Naive thymus-derived CD8-positive, alpha-beta T cell (primary cell): ENCODE results near the gene DDX39B. TPM values are rescaled to one million over a fixed set of nuclear protein-coding genes. Genes with fewer than 3 reads are reported as not detected.

Experiments used
- ATAC-seq, 2 donors: fragments of 150-1000 bp; cut with Tn5 transposase in 1 of 2; sonication (Bioruptor Pico), chemical (Tn5 transposase) in 1 of 2; 1 replicate in 1 of 2; 2 replicates in 1 of 2; pipeline ENCODE4 v1.10.0; 2021; ENCODE audit warnings: mild to moderate bottlenecking in 2 of 2, moderate library complexity in 2 of 2
- POLR2A ChIA-PET: fragments of 350-600 bp; sonication (Branson Sonifier 250); formaldehyde crosslinking; loops from one replicate; lab custom pipeline; 2021; ENCODE audit warnings: antibody characterized with exemption; lab: Charles Lee
- DNase-seq, 10 donors: peaks; one replicate each; pipeline versions ENCODE4 v3.0.0 to v3.0.0-alpha.2; 2020 to 2022
- H3K27ac Mint-ChIP-seq, 10 donors: one replicate each; pipeline ENCODE4 v1.8.0; 2020 to 2022; ENCODE audit warnings: mild to moderate bottlenecking in 10 of 10, mixed read lengths in 10 of 10, moderate library complexity in 4 of 10, inconsistent platforms in 1 of 10
- H3K27me3 Mint-ChIP-seq, 5 donors: one replicate each; pipeline ENCODE4 v1.8.0; 2021 to 2022; ENCODE audit warnings: mixed read lengths in 5 of 5
- H3K36me3 Mint-ChIP-seq, 3 donors: one replicate each; pipeline ENCODE4 v1.8.0; 2020 to 2022; ENCODE audit warnings: mixed read lengths in 3 of 3, mild to moderate bottlenecking in 2 of 3, inconsistent platforms in 1 of 3
- H3K4me1 Mint-ChIP-seq, 4 donors: one replicate each; pipeline ENCODE4 v1.8.0; 2021 to 2022; ENCODE audit warnings: mixed read lengths in 4 of 4
- H3K4me3 Mint-ChIP-seq, 10 donors: one replicate each; pipeline ENCODE4 v1.8.0; 2020 to 2022; ENCODE audit warnings: mild to moderate bottlenecking in 10 of 10, mixed read lengths in 10 of 10, moderate library complexity in 6 of 10, inconsistent platforms in 1 of 10
- H3K9me3 Mint-ChIP-seq, 9 donors: one replicate each; pipeline ENCODE4 v1.8.0; 2020 to 2022; ENCODE audit warnings: mixed read lengths in 9 of 9, mild to moderate bottlenecking in 3 of 9, inconsistent platforms in 1 of 9, moderate library complexity in 1 of 9
- polyA plus RNA-seq, 3 donors: library from polyadenylated mRNA; unstranded; fragments of 300-500 nt; fragmentation: Illumina TruSeq; gene quantifications; one replicate each; pipeline ENCODE4 v1.2.3, GENCODE V29; 2021
- total RNA-seq, 8 experiments: library from RNA in 2 of 8; stranded (reverse) in 2 of 8; gene quantifications; one replicate each; pipeline ENCODE4 v1.2.3 and lab custom pipeline; 2021 to 2026

The DDX39B gene
- total and polyA plus RNA-seq, 5 experiments from 2014 or later, result 53.6 to 768 (median 104) TPM

- POLR2A ChIA-PET, result interaction anchor here (0.5 to 38.0 kb wide), 18 partner anchors 5 to 306 kb away, joined by 3 to 1584 read pairs (median 6); partner anchors contain the start of genes ATP6V1G2, BAG6, CSNK2B and DDX39B
- peak overlapping the region; percentile 92 to 100 (median 98) for H3K27ac Mint-ChIP-seq
- no peaks in the 10 kb centered on the region for H3K9me3 Mint-ChIP-seq
- peak; percentile 79 for ATAC-seq
- peaks cover 32 to 87% (median 73%) of the 10 kb centered on the region in 4 donors for H3K4me1 Mint-ChIP-seq
- peak overlapping the region; percentile 97 to 100 (median 99) for H3K4me3 Mint-ChIP-seq
- peaks cover 7 to 12% (median 11%) of the 10 kb centered on the region in 3 donors for H3K36me3 Mint-ChIP-seq
- peak; percentile 77 to 95 (median 90) for DNase-seq
- H3K27me3 Mint-ChIP-seq, result no peaks in the 10 kb centered on the region
Observed at GRCh38 chr6:31580807-31581433, 39.1 kb upstream of the DDX39B start.

- H3K4me3 Mint-ChIP-seq, result peak overlapping the region; percentile 97 to 100 (median 99)
- no peak for ATAC-seq
- H3K36me3 Mint-ChIP-seq, result peaks cover 7 to 12% (median 11%) of the 10 kb centered on the region in 3 donors
- H3K4me1 Mint-ChIP-seq, result peaks cover 32 to 87% (median 73%) of the 10 kb centered on the region in 4 donors
- peak overlapping the region; percentile 92 to 100 (median 98) for H3K27ac Mint-ChIP-seq
- POLR2A ChIA-PET, result interaction anchor here (0.6 to 38.0 kb wide), 15 partner anchors 5 to 307 kb away, joined by 3 to 1584 read pairs (median 20); partner anchors contain the start of genes ATP6V1G2, BAG6, CSNK2B and DDX39B
- no peak for DNase-seq
- no peaks in the 10 kb centered on the region for H3K9me3 Mint-ChIP-seq
- no peaks in the 10 kb centered on the region for H3K27me3 Mint-ChIP-seq
Observed at GRCh38 chr6:31580438-31580740, 38.6 kb upstream of the DDX39B start.

DNA sequence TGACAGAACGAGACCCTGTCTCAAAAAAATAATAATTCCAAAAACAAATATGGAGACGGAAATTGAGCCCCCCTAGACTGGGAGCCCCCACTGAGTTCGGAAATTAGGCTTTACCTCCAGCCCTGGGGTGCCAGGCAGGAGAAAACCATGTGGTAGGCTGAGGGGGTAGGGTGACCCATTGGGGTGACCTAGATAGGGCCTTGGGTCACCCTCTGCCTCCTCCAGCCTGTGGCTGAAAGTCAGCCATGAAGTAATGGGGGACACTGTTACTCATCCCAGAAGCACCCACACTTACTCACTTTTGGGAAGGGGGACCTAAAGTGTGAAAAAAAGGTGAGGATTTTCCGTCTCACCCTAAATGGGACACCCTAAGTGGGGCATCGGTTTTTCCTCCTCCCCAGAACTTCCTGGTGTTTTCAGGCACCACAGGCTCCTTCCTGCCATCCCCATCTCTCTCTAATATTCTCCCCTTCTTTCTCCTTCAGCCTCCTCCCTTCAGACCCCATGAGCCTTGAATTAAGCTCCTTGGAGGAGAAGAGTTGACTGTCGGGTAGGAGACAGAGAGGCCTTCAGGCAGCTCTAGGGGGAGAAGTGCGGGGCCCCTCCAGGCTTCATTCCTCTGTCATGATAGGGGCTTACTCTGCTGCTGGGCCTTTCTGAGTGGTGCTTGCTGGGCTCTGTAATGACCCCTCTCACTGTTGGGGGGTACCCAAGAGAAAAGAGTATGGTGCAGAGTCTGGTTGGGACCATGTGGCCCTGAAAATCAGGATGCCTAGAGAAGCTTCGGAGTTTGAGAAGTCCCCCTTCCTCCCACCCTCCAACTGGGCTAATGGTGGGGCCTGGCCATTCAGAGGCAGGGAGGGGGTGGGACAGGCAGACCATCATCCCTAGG, 38.0 kb upstream of the DDX39B start:
- POLR2A ChIA-PET, result interaction anchor here (0.6 to 38.0 kb wide), 13 partner anchors 6 to 250 kb away, joined by 3 to 1584 read pairs (median 26); partner anchors contain the start of genes ATP6V1G2, BAG6, C6orf47 and DDX39B
- peaks cover 31 to 87% (median 74%) of the 10 kb centered on the region in 4 donors for H3K4me1 Mint-ChIP-seq
- ATAC-seq (no peak), DNase-seq (peak in 1 of 10 donors; percentile 55)
- peak overlapping the region; percentile 92 to 100 (median 98) for H3K27ac Mint-ChIP-seq
- H3K27me3 Mint-ChIP-seq, result no peaks in the 10 kb centered on the region
- H3K36me3 Mint-ChIP-seq, result peaks cover 7 to 12% (median 11%) of the 10 kb centered on the region in 3 donors
- no peaks in the 10 kb centered on the region for H3K9me3 Mint-ChIP-seq
- peak overlapping the region; percentile 97 to 100 (median 99) for H3K4me3 Mint-ChIP-seq

DNA sequence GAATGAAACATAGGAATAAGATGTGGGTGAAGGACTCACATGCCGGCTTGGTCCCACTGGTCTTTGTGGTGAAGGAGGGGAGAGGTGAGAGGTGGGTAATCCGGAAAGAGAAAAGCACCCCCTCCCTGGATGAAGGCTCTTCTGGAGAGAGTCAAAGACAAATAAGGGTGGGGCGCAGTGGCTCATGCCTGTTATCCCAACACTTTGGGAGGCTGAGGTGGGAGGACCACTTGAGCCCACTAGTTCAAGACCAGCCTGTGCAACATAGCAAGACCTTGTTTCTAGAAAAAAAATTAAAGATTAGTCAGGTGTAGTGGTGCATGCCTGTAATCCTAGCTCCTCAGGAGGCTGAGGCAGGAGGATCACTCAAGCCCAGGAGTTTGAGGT, 37.3 kb upstream of the DDX39B start:
- H3K36me3 Mint-ChIP-seq, result peaks cover 7 to 12% (median 11%) of the 10 kb centered on the region in 3 donors
- H3K27ac Mint-ChIP-seq, result peak overlapping the region; percentile 85 to 100 (median 95)
- H3K9me3 Mint-ChIP-seq, result no peaks in the 10 kb centered on the region
- POLR2A ChIA-PET, result interaction anchor here (1.2 to 38.0 kb wide), 5 partner anchors 6 to 42 kb away, joined by 3 to 1584 read pairs (median 68); partner anchors contain the start of genes ATP6V1G2, LST1, LTA and LTB
- H3K27me3 Mint-ChIP-seq, result no peaks in the 10 kb centered on the region
- DNase-seq (peak in 1 of 10 donors; percentile 24), ATAC-seq (no peak)
- H3K4me3 Mint-ChIP-seq, result peak overlapping the region in 9 of 10 donors; percentile 56 to 99 (median 98)
- peaks cover 34 to 87% (median 76%) of the 10 kb centered on the region in 4 donors for H3K4me1 Mint-ChIP-seq

- POLR2A ChIA-PET, result interaction anchor here (0.6 to 38.0 kb wide), 6 partner anchors 7 to 394 kb away, joined by 3 to 1584 read pairs (median 36); partner anchors contain the start of genes ATP6V1G2, DXO, LST1 and LTA
- Mint-ChIP-seq H3K27me3 (no peaks in the 10 kb centered on the region), H3K27ac (peak overlapping the region in 9 of 10 donors; percentile 85 to 100 (median 91)), H3K4me1 (peaks cover 40 to 87% (median 80%) of the 10 kb centered on the region in 4 donors), H3K4me3 (peak overlapping the region in 9 of 10 donors; percentile 6 to 99 (median 76)), H3K36me3 (peaks cover 7 to 12% (median 11%) of the 10 kb centered on the region in 3 donors), H3K9me3 (no peaks in the 10 kb centered on the region)
- ATAC-seq (no peak), DNase-seq (peak in 1 of 10 donors; percentile 22)
Observed at GRCh38 chr6:31578184-31579118, 36.6 kb upstream of the DDX39B start.

- Mint-ChIP-seq H3K27me3 (no peaks in the 10 kb centered on the region), H3K36me3 (peaks cover 7 to 12% (median 12%) of the 10 kb centered on the region in 3 donors), H3K4me1 (peaks cover 44 to 87% (median 81%) of the 10 kb centered on the region in 4 donors), H3K27ac (peak overlapping the region in 6 of 10 donors; percentile 22 to 100 (median 84)), H3K9me3 (no peaks in the 10 kb centered on the region), H3K4me3 (peak overlapping the region in 5 of 10 donors; percentile 12 to 89 (median 52))
- POLR2A ChIA-PET, result interaction anchor here (1.0 to 38.0 kb wide), 5 partner anchors 6 to 395 kb away, joined by 4 to 1584 read pairs (median 68); partner anchors contain the start of genes ATP6V1G2, DDX39B, DXO and LST1
- peak in 1 of 10 donors; percentile 18 for DNase-seq
- no peak for ATAC-seq
Observed at GRCh38 chr6:31577579-31577966, 35.8 kb upstream of the DDX39B start.

- peaks cover 45 to 87% (median 81%) of the 10 kb centered on the region in 4 donors for H3K4me1 Mint-ChIP-seq
- no peaks in the 10 kb centered on the region for H3K27me3 Mint-ChIP-seq
- POLR2A ChIA-PET, result interaction anchor here (1.0 to 38.0 kb wide), 6 partner anchors 5 to 395 kb away, joined by 3 to 1584 read pairs (median 38); partner anchors contain the start of genes ATP6V1G2, DDX39B, DXO and LST1
- DNase-seq (peak in 1 of 10 donors; percentile 52), ATAC-seq (no peak)
- no peaks in the 10 kb centered on the region for H3K9me3 Mint-ChIP-seq
- peak overlapping the region; percentile 41 to 91 (median 83) for H3K4me3 Mint-ChIP-seq
- H3K36me3 Mint-ChIP-seq, result peaks cover 7 to 14% (median 12%) of the 10 kb centered on the region in 3 donors
- peak overlapping the region; percentile 51 to 100 (median 98) for H3K27ac Mint-ChIP-seq
Observed at GRCh38 chr6:31576897-31577578, 35.2 kb upstream of the DDX39B start.

DNA sequence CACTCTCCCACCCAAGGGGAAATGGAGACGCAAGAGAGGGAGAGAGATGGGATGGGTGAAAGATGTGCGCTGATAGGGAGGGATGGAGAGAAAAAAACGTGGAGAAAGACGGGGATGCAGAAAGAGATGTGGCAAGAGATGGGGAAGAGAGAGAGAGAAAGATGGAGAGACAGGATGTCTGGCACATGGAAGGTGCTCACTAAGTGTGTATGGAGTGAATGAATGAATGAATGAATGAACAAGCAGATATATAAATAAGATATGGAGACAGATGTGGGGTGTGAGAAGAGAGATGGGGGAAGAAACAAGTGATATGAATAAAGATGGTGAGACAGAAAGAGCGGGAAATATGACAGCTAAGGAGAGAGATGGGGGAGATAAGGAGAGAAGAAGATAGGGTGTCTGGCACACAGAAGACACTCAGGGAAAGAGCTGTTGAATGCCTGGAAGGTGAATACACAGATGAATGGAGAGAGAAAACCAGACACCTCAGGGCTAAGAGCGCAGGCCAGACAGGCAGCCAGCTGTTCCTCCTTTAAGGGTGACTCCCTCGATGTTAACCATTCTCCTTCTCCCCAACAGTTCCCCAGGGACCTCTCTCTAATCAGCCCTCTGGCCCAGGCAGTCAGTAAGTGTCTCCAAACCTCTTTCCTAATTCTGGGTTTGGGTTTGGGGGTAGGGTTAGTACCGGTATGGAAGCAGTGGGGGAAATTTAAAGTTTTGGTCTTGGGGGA, 34.3 kb upstream of the DDX39B start:
- DNase-seq (peak in 1 of 10 donors; percentile 41), ATAC-seq (no peak)
- Mint-ChIP-seq H3K36me3 (peaks cover 3 to 11% (median 4%) of the 10 kb centered on the region in 3 donors), H3K4me3 (peak overlapping the region; percentile 52 to 91 (median 83)), H3K27me3 (no peaks in the 10 kb centered on the region), H3K4me1 (peaks cover 49 to 94% (median 88%) of the 10 kb centered on the region in 4 donors), H3K27ac (peak overlapping the region; percentile 81 to 100 (median 98)), H3K9me3 (no peaks in the 10 kb centered on the region)
- POLR2A ChIA-PET, result interaction anchor here (1.1 to 38.0 kb wide), 5 partner anchors 4 to 139 kb away, joined by 3 to 1584 read pairs (median 68); partner anchors contain the start of genes ATP6V1G2, DDX39B, LST1 and LTA

DNA sequence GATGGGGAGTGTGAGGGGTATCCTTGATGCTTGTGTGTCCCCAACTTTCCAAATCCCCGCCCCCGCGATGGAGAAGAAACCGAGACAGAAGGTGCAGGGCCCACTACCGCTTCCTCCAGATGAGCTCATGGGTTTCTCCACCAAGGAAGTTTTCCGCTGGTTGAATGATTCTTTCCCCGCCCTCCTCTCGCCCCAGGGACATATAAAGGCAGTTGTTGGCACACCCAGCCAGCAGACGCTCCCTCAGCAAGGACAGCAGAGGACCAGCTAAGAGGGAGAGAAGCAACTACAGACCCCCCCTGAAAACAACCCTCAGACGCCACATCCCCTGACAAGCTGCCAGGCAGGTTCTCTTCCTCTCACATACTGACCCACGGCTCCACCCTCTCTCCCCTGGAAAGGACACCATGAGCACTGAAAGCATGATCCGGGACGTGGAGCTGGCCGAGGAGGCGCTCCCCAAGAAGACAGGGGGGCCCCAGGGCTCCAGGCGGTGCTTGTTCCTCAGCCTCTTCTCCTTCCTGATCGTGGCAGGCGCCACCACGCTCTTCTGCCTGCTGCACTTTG, 33.6 kb upstream of the DDX39B start, which contains the start of gene TNF:
TNF (plus strand) TSS at position 231 of the 567 bp plus-strand sequence; CDS start at position 408, 177 bp downstream.
- Mint-ChIP-seq H3K4me3 (peak within 1 kb of the TSS; percentile 60 to 95 (median 84)), H3K36me3 (peaks cover 0 to 4% (median under 1%) of the 10 kb centered on the region in 3 donors), H3K27ac (peak within 1 kb of the TSS; percentile 86 to 100 (median 99)), H3K9me3 (no peaks in the 10 kb centered on the region), H3K4me1 (peaks cover 45 to 96% (median 89%) of the 10 kb centered on the region in 4 donors), H3K27me3 (no peaks in the 10 kb centered on the region)
- POLR2A ChIA-PET, result interaction anchor here (0.9 to 38.0 kb wide), 6 partner anchors 4 to 85 kb away, joined by 3 to 1584 read pairs (median 46); partner anchors contain the start of genes ATP6V1G2, C6orf47, DDX39B and LST1
- ATAC-seq (no peak), DNase-seq (peak in 2 of 10 donors; percentile 26 to 58)
